ENCODE measurements around the gene EEIG2.

GRCh38 chr1:108597041-108597440, 37.1 kb downstream of the EEIG2 start:
- TF ChIP-seq, protein P1, sequence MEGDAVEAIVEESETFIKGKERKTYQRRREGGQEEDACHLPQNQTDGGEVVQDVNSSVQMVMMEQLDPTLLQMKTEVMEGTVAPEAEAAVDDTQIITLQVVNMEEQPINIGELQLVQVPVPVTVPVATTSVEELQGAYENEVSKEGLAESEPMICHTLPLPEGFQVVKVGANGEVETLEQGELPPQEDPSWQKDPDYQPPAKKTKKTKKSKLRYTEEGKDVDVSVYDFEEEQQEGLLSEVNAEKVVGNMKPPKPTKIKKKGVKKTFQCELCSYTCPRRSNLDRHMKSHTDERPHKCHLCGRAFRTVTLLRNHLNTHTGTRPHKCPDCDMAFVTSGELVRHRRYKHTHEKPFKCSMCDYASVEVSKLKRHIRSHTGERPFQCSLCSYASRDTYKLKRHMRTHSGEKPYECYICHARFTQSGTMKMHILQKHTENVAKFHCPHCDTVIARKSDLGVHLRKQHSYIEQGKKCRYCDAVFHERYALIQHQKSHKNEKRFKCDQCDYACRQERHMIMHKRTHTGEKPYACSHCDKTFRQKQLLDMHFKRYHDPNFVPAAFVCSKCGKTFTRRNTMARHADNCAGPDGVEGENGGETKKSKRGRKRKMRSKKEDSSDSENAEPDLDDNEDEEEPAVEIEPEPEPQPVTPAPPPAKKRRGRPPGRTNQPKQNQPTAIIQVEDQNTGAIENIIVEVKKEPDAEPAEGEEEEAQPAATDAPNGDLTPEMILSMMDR (IDR thresholded peaks at IDR 0.05; ENCODE audit: low read depth, low read length), result no peak
- no peak for TF ChIP-seq POLR2A (IDR thresholded peaks at IDR 0.05; ENCODE audit: extremely low read depth, insufficient read length)
- no peak for TF ChIP-seq MAX (IDR thresholded peaks at IDR 0.05; ENCODE audit: low read depth, low read length)

Data from NB4 (cell line).